MM.1S (cell line): ENCODE data around the gene IGF2.

Source experiments
- EZH2phosphoT487 ChIP-seq: fragments of 300-600 bp; sonication (generic); IDR thresholded peaks from 2 replicates; pipeline ENCODE4 v1.6.1; 2018; ENCODE audit warnings: antibody characterized with exemption, low read length
- TF ChIP-seq, protein P1 (sequence below): fragments of 300-600 bp; sonication (generic); IDR thresholded peaks from 2 replicates; pipeline ENCODE4 v1.5.1; 2016; ENCODE audit warnings: antibody characterized with exemption, low read length, mixed read lengths

DNA sequence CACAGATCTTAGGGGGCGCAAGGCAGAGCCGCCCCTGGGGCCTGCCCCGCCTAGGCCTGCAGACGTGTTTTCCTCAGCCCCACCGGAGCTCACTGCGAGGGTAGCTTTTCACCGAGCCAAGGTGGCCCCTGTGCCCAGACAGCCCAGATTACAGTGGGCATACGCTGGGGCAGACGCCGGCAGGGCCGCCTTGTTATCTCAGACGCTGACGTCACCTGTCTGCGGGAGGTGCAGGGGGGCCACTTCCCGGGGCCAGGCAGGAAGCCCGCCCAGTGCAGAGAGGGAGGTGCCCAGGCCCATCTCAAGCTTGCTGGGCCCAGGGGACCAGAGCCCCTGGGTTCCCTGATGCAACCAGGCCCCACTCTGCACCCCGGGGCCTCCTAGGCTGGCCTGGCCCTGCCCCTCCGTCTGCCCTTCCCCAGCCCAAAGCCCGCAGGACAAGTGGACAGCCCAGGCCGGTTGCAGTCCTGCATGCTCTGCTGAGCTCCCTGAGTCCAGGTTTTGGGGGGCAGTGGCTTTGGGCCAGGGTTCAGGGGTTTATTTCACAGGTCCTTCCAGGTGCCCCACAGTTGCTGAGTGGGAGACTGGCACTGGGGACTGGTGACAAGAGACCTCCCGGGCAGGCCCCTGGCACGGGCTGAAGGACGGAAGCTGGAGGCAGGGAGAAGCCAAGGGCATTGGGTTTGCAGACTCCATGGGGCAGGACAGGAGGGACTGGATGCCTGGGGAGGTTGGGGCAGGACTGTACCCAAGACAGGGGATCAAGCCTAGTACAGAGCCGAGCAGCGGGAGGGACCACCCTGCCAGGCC is 38.6 kb downstream of the IGF2 start:
- TF ChIP-seq, protein P1, sequence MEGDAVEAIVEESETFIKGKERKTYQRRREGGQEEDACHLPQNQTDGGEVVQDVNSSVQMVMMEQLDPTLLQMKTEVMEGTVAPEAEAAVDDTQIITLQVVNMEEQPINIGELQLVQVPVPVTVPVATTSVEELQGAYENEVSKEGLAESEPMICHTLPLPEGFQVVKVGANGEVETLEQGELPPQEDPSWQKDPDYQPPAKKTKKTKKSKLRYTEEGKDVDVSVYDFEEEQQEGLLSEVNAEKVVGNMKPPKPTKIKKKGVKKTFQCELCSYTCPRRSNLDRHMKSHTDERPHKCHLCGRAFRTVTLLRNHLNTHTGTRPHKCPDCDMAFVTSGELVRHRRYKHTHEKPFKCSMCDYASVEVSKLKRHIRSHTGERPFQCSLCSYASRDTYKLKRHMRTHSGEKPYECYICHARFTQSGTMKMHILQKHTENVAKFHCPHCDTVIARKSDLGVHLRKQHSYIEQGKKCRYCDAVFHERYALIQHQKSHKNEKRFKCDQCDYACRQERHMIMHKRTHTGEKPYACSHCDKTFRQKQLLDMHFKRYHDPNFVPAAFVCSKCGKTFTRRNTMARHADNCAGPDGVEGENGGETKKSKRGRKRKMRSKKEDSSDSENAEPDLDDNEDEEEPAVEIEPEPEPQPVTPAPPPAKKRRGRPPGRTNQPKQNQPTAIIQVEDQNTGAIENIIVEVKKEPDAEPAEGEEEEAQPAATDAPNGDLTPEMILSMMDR: no peak
- no peak for TF ChIP-seq EZH2phosphoT487
